ENCODE data around the gene AGK.

The AGK gene

GRCh38 chr7:141610671-141611070 is 59.5 kb downstream of the AGK start:
- TF ChIP-seq, protein P1, sequence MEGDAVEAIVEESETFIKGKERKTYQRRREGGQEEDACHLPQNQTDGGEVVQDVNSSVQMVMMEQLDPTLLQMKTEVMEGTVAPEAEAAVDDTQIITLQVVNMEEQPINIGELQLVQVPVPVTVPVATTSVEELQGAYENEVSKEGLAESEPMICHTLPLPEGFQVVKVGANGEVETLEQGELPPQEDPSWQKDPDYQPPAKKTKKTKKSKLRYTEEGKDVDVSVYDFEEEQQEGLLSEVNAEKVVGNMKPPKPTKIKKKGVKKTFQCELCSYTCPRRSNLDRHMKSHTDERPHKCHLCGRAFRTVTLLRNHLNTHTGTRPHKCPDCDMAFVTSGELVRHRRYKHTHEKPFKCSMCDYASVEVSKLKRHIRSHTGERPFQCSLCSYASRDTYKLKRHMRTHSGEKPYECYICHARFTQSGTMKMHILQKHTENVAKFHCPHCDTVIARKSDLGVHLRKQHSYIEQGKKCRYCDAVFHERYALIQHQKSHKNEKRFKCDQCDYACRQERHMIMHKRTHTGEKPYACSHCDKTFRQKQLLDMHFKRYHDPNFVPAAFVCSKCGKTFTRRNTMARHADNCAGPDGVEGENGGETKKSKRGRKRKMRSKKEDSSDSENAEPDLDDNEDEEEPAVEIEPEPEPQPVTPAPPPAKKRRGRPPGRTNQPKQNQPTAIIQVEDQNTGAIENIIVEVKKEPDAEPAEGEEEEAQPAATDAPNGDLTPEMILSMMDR (IDR thresholded peaks at IDR 0.05; ENCODE audit: low read depth, low read length): no peak
- in situ Hi-C loops (cut with HindIII; ENCODE audit: low sequenced_read_pairs): no loop called here
- DNase-seq (ENCODE audit: low read depth, low spot score): no peak
- no peak overlapping the region for H3K4me3 ChIP-seq (ENCODE audit: low read depth, low read length)

DNA sequence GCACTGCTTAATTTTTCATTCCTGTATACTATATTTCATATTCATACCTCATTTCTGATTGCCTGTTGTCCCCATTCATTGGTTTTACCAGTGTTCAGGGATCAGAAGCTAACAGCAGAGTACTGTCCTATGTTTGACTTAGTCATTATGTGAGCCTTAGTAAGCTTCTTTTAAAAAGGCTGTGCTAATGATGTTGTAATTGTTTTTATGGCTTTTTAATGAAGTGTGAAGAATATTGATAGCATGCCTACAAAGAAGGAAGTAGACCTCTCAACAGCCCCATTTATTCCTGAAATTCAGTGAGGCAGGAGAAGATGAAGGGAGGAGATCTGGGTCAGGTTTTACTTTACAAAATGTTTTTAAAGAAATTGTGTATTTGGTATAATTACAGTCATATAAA is 61.7 kb downstream of the AGK start:
- no peak for DNase-seq (ENCODE audit: low read depth, low spot score)
- TF ChIP-seq, protein P1 (IDR thresholded peaks at IDR 0.05; ENCODE audit: low read depth, low read length): no peak
- in situ Hi-C loops (cut with HindIII; ENCODE audit: low sequenced_read_pairs): no loop called here
- H3K4me3 ChIP-seq (ENCODE audit: low read depth, low read length): no peak overlapping the region

DNA sequence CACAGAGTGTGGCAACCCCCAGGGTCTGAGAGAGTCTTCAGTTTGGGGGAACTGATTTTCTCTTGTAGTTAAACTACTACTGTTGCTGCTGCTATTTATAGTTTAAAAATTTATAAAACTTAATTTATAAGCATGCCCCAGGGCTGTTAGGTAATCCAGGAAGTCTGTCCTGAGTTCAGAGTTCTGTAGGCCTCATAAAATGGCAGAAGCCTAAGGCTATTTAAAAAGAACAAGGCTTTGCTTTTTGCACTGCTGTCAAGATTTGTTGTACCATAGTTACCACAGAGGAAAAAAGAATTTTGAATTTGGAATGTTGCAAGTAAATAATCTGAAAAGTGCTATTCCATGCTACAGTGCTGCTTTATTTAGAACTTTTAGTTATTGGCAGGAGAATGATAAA is 66.1 kb downstream of the AGK start:
- no peak overlapping the region for H3K4me3 ChIP-seq (ENCODE audit: low read depth, low read length)
- in situ Hi-C loops (cut with HindIII; ENCODE audit: low sequenced_read_pairs): no loop called here
- DNase-seq (ENCODE audit: low read depth, low spot score): no peak
- TF ChIP-seq, protein P1 (IDR thresholded peaks at IDR 0.05; ENCODE audit: low read depth, low read length): no peak

DNA sequence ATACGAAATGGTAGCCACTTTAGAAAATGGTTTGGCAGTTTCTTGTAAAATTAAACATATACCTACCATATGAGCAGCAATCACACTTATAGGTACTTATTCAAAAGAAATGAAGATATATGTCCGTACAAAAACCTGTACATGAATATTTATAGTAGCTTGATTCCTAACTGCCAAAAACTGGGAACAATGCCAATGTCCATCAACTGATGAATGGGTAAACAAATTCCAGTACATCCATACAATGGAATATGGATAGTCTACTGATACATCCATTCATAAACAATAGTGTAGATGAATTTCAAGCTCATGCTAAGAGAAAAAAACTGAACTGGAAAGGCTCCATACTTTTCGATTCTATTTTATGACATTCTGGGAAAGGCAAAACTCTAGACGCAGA is 68.5 kb downstream of the AGK start:
- no peak for DNase-seq (ENCODE audit: low read depth, low spot score)
- H3K4me3 ChIP-seq (ENCODE audit: low read depth, low read length): no peak overlapping the region
- TF ChIP-seq, protein P1 (IDR thresholded peaks at IDR 0.05; ENCODE audit: low read depth, low read length): no peak
- in situ Hi-C loops (cut with HindIII; ENCODE audit: low sequenced_read_pairs): no loop called here

- DNase-seq (ENCODE audit: low read depth, low spot score): no peak
- in situ Hi-C loops (cut with HindIII; ENCODE audit: low sequenced_read_pairs): no loop called here
Observed at GRCh38 chr7:141624763-141625162, 73.6 kb downstream of the AGK start.

GRCh38 chr7:141630621-141631020 is 79.4 kb downstream of the AGK start:
- DNase-seq (ENCODE audit: low read depth, low spot score): no peak
- TF ChIP-seq, protein P1 (IDR thresholded peaks at IDR 0.05; ENCODE audit: low read depth, low read length): no peak

More at GRCh38 chr7:141624763-141625162, 73.6 kb downstream of the AGK start:
- TF ChIP-seq, protein P1 (IDR thresholded peaks at IDR 0.05; ENCODE audit: low read depth, low read length): no peak
- no peak overlapping the region for H3K4me3 ChIP-seq (ENCODE audit: low read depth, low read length)

DNA sequence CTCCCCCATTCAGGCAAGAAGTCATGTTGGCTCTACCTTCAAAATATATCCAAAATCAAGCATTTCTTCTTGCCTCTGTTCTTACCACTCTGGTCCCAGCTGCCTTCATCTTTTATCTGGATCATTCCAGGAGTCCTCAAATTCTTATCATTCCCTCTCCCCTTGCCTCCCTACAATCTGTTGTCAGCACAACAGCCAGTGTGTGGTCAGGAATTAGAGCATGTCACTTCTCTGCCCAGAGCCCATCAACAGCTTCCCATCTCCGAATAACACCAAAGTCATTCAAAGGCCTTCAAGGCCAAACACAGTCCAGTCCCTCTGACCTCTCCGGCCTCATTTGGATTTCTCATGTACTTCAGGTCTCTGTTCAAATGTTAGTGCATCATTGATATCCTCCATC is 80.3 kb downstream of the AGK start:
- no peak overlapping the region for H3K4me3 ChIP-seq (ENCODE audit: low read depth, low read length)
- DNase-seq (ENCODE audit: low read depth, low spot score): no peak
- TF ChIP-seq, protein P1 (IDR thresholded peaks at IDR 0.05; ENCODE audit: low read depth, low read length): no peak
- in situ Hi-C loops (cut with HindIII; ENCODE audit: low sequenced_read_pairs): no loop called here

More at GRCh38 chr7:141630621-141631020, 79.4 kb downstream of the AGK start:
- H3K4me3 ChIP-seq (ENCODE audit: low read depth, low read length): no peak overlapping the region
- in situ Hi-C loops (cut with HindIII; ENCODE audit: low sequenced_read_pairs): no loop called here

Measured in astrocyte of the spinal cord (primary cell).